Tibial nerve (tissue), 4 donors: ENCODE data around the gene METTL24. TPM values are rescaled to one million over a fixed set of nuclear protein-coding genes. Genes with fewer than 3 reads are reported as not detected.

ENCODE experiments used
- DNase-seq, 2 donors: peaks; one replicate each; pipeline ENCODE4 v3.0.0-alpha.2; 2019; ENCODE audit warnings: low spot score in 2 of 2
- H3K27ac ChIP-seq, 4 donors: fragments of 200-600 bp; sonication (generic) in 3 of 4; one replicate each; pipeline ENCODE4 v1.5.1; 2017 to 2019; ENCODE audit warnings: mild to moderate bottlenecking in 1 of 4
- H3K27me3 ChIP-seq, 2 donors: fragments of 200-600 bp; sonication (generic) in 1 of 2; one replicate each; pipeline versions ENCODE4 v1.5.1 to v1.6.0; 2017 to 2019
- H3K36me3 ChIP-seq, 3 donors: fragments of 200-600 bp; sonication (generic); one replicate each; pipeline ENCODE4 v1.5.1; 2018 to 2019
- H3K4me1 ChIP-seq, 4 donors: fragments of 200-600 bp; sonication (generic) in 3 of 4; one replicate each; pipeline ENCODE4 v1.5.1; 2017 to 2019
- H3K4me3 ChIP-seq, 4 donors: fragments of 200-600 bp; sonication (generic) in 3 of 4; one replicate each; pipeline ENCODE4 v1.5.1; 2017 to 2019; ENCODE audit warnings: mild to moderate bottlenecking in 1 of 4, moderate library complexity in 1 of 4
- H3K9me3 ChIP-seq, 4 donors: fragments of 200-600 bp; sonication (generic) in 3 of 4; one replicate each; pipeline ENCODE4 v1.5.1; 2017 to 2019
- CTCF ChIP-seq, 5 experiments: fragments of 200-600 bp in 3 of 5; fragments of 450-650 bp in 2 of 5; sonication (generic) in 3 of 5; IDR thresholded peaks; one replicate each; pipeline ENCODE4 v1.5.1; 2016 to 2019; ENCODE audit warnings: antibody characterized with exemption in 5 of 5, mild to moderate bottlenecking in 3 of 5, moderate library complexity in 2 of 5
- EP300 ChIP-seq, 2 donors: sonication (generic); formaldehyde crosslinking; IDR thresholded peaks; one replicate each; pipeline ENCODE4 v1.6.1; 2017; ENCODE audit warnings: antibody characterized with exemption in 2 of 2, mild to moderate bottlenecking in 1 of 2
- POLR2A ChIP-seq, 2 donors: fragments of 450-650 bp; IDR thresholded peaks; one replicate each; pipeline ENCODE4 v1.6.1; 2017; ENCODE audit warnings: antibody characterized with exemption in 2 of 2, mild to moderate bottlenecking in 2 of 2, moderate library complexity in 2 of 2
- WGBS, 2 donors: methylation state at CpG; one replicate each; pipeline ENCODE4 v1.1.5; 2018; 5-methylcytosine and 5-hydroxymethylcytosine counted together
- total RNA-seq, 4 donors: library from RNA; depleted of rRNA; stranded (reverse); fragments of >200 nt; gene quantifications; one replicate each; pipeline ENCODE4 v1.1.0, GENCODE V29; 2016

Gene METTL24
- total RNA-seq, 4 donors from 2014 or later, result 0.63 to 2.4 (median 0.93) TPM

DNA sequence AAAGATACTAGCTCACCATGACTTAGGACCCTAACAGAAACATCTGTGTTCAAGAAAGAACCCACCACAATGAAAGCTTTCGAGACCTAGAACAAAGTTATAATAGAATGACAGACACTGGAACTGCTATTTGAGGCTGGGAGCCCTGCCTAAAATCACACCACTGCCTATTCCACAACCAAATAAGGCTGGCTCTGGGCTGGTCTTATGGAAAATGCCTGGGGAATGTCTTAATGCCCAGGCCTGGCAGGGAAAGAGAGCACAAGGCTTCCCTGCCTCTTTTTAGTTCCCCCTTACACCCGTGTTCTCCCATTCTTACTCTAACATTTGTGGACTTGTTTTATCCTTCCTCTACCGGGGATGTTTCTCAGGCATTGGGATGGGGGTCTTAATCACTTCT lies 5.6 kb upstream of the METTL24 start:
- H3K36me3 ChIP-seq, result no peaks in the 10 kb centered on the region
- DNase-seq, result no peak
- peaks cover 0 to 6% (median 0%) of the 10 kb centered on the region in 4 donors for H3K9me3 ChIP-seq
- H3K27ac ChIP-seq, result no peak overlapping the region
- peaks cover 0 to 4% of the 10 kb centered on the region in 2 donors for H3K27me3 ChIP-seq
- no peak for TF ChIP-seq CTCF (IDR thresholded peaks at IDR 0.05)
- TF ChIP-seq POLR2A (IDR thresholded peaks at IDR 0.05), result no peak
- TF ChIP-seq EP300 (IDR thresholded peaks at IDR 0.05), result no peak
- H3K4me1 ChIP-seq, result peaks cover 0 to 2% (median under 1%) of the 10 kb centered on the region in 4 donors
- WGBS, 2 donors, result 40 to 60% methylated on average over 3 of the region's 3 CpGs
- no peak overlapping the region for H3K4me3 ChIP-seq

DNA sequence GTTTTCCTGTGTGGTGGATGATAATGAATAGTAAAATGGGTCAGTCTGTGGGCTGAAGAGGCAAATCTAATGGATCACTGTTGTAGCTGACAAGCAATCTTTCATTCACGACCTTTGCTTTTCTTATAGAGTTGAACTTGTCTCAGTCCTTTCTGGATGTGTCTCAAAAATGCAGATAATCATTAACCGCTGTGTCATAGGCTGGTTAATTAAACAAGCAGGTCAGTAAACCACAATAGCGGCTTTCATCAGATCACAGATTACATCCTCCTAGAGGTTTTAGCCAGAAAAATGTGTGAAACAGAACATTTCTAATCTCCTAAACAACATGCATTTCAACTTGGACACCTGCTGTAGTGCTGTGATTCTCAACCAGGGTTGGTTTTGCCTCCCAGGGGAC lies 2.5 kb upstream of the METTL24 start:
- WGBS, 2 donors, result 43 to 66% methylated on average over 3 of the region's 3 CpGs
- Histone ChIP-seq H3K36me3 (no peaks in the 10 kb centered on the region), H3K27me3 (peaks cover 0 to 25% of the 10 kb centered on the region in 2 donors), H3K4me3 (no peak overlapping the region), H3K4me1 (peaks cover 0 to 16% (median 4%) of the 10 kb centered on the region in 4 donors), H3K9me3 (peaks cover 0 to 6% (median 0%) of the 10 kb centered on the region in 4 donors), H3K27ac (no peak overlapping the region)
- no peak for DNase-seq
- TF ChIP-seq CTCF (IDR thresholded peaks at IDR 0.05) (no peak), POLR2A (IDR thresholded peaks at IDR 0.05) (no peak), EP300 (IDR thresholded peaks at IDR 0.05) (no peak)

- Histone ChIP-seq H3K9me3 (peaks cover 0 to 6% (median 0%) of the 10 kb centered on the region in 4 donors), H3K4me3 (no peak overlapping the region), H3K27me3 (peaks cover 0 to 25% of the 10 kb centered on the region in 2 donors), H3K4me1 (peaks cover 0 to 16% (median 4%) of the 10 kb centered on the region in 4 donors), H3K27ac (no peak overlapping the region), H3K36me3 (no peaks in the 10 kb centered on the region)
- DNase-seq, result no peak
- TF ChIP-seq CTCF (IDR thresholded peaks at IDR 0.05), result no peak
- TF ChIP-seq POLR2A (IDR thresholded peaks at IDR 0.05), result no peak
- no peak for TF ChIP-seq EP300 (IDR thresholded peaks at IDR 0.05)
- 55 to 56% methylated on average over 5 of the region's 5 CpGs for WGBS, 2 donors
Measured at GRCh38 chr6:110359556-110359955, 1.4 kb upstream of the METTL24 start.

GRCh38 chr6:110358553-110359160 lies 508 bp upstream of the METTL24 start:
- peaks cover 0 to 16% (median 4%) of the 10 kb centered on the region in 4 donors for H3K4me1 ChIP-seq
- TF ChIP-seq POLR2A (IDR thresholded peaks at IDR 0.05) (no peak), CTCF (IDR thresholded peaks at IDR 0.05) (no peak), EP300 (IDR thresholded peaks at IDR 0.05) (no peak)
- H3K27me3 ChIP-seq, result peaks cover 0 to 25% of the 10 kb centered on the region in 2 donors
- WGBS, 2 donors, result 46 to 48% methylated on average over 13 of the region's 13 CpGs
- no peak for DNase-seq
- no peaks in the 10 kb centered on the region for H3K36me3 ChIP-seq
- peak overlapping the region in 3 of 4 donors; percentile 64 to 77 (median 68) for H3K27ac ChIP-seq
- peak overlapping the region; percentile 18 to 67 (median 54) for H3K4me3 ChIP-seq
- H3K9me3 ChIP-seq, result peaks cover 0 to 6% (median 0%) of the 10 kb centered on the region in 4 donors

DNA sequence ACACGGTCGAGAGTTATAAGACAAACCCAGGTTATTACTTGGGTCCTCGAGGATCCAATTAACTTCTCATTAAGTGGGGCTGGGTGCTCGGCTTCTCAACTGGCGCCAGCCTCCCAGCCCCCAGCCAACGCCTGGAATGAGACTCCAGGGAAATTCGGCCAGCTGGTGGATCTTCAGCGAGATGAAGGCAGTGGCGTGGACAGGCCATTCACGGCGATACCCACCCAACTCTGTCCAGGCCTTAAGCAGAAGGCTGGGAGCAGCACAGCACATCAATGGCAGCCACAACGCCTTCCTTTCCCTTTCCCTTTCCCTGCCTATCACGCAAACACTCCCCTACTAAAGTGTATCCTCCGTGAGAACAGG lies 868 bp downstream of the METTL24 start:
- H3K36me3 ChIP-seq, result no peaks in the 10 kb centered on the region
- DNase-seq, result no peak
- peak overlapping the region in 3 of 4 donors; percentile 56 to 77 (median 73) for H3K27ac ChIP-seq
- H3K4me1 ChIP-seq, result peaks cover 0 to 18% (median 4%) of the 10 kb centered on the region in 4 donors
- H3K27me3 ChIP-seq, result peaks cover 0 to 25% of the 10 kb centered on the region in 2 donors
- WGBS, 2 donors, result 47 to 55% methylated on average over 14 of the region's 14 CpGs
- peaks cover 0 to 3% (median 0%) of the 10 kb centered on the region in 4 donors for H3K9me3 ChIP-seq
- peak overlapping the region; percentile 18 to 67 (median 42) for H3K4me3 ChIP-seq
- TF ChIP-seq CTCF (IDR thresholded peaks at IDR 0.05) (no peak), POLR2A (IDR thresholded peaks at IDR 0.05) (no peak), EP300 (IDR thresholded peaks at IDR 0.05) (no peak)
